HG02588 (cell line): Measurements from ENCODE around the gene INTS1.
A peak's percentile ranks its signal among the peaks of the same experiment; 100 is the strongest.

ENCODE experiments used
- ATAC-seq: cut with Tn5 transposase; IDR thresholded peaks from one replicate; pipeline ENCODE4 v1.9.1; 2021; ENCODE audit warnings: mild to moderate bottlenecking, moderate library complexity; ENCODE audit not compliant: unreplicated experiment

Gene INTS1, protein sequence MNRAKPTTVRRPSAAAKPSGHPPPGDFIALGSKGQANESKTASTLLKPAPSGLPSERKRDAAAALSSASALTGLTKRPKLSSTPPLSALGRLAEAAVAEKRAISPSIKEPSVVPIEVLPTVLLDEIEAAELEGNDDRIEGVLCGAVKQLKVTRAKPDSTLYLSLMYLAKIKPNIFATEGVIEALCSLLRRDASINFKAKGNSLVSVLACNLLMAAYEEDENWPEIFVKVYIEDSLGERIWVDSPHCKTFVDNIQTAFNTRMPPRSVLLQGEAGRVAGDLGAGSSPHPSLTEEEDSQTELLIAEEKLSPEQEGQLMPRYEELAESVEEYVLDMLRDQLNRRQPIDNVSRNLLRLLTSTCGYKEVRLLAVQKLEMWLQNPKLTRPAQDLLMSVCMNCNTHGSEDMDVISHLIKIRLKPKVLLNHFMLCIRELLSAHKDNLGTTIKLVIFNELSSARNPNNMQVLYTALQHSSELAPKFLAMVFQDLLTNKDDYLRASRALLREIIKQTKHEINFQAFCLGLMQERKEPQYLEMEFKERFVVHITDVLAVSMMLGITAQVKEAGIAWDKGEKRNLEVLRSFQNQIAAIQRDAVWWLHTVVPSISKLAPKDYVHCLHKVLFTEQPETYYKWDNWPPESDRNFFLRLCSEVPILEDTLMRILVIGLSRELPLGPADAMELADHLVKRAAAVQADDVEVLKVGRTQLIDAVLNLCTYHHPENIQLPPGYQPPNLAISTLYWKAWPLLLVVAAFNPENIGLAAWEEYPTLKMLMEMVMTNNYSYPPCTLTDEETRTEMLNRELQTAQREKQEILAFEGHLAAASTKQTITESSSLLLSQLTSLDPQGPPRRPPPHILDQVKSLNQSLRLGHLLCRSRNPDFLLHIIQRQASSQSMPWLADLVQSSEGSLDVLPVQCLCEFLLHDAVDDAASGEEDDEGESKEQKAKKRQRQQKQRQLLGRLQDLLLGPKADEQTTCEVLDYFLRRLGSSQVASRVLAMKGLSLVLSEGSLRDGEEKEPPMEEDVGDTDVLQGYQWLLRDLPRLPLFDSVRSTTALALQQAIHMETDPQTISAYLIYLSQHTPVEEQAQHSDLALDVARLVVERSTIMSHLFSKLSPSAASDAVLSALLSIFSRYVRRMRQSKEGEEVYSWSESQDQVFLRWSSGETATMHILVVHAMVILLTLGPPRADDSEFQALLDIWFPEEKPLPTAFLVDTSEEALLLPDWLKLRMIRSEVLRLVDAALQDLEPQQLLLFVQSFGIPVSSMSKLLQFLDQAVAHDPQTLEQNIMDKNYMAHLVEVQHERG (N-terminal part only)

GRCh38 chr7:1503816-1504775 is at the start of gene INTS1:
INTS1 (minus strand) TSS chr7:1504389; CDS start chr7:1503960, 429 bp downstream.
- ATAC-seq: peak; percentile 78

- ATAC-seq: no peak
Observed at GRCh38 chr7:1553512-1554210, 49.5 kb upstream of the INTS1 start.

GRCh38 chr7:1552200-1552599 is 48.0 kb upstream of the INTS1 start:
- ATAC-seq: no peak

GRCh38 chr7:1550846-1551155 is 46.6 kb upstream of the INTS1 start:
- no peak for ATAC-seq

DNA sequence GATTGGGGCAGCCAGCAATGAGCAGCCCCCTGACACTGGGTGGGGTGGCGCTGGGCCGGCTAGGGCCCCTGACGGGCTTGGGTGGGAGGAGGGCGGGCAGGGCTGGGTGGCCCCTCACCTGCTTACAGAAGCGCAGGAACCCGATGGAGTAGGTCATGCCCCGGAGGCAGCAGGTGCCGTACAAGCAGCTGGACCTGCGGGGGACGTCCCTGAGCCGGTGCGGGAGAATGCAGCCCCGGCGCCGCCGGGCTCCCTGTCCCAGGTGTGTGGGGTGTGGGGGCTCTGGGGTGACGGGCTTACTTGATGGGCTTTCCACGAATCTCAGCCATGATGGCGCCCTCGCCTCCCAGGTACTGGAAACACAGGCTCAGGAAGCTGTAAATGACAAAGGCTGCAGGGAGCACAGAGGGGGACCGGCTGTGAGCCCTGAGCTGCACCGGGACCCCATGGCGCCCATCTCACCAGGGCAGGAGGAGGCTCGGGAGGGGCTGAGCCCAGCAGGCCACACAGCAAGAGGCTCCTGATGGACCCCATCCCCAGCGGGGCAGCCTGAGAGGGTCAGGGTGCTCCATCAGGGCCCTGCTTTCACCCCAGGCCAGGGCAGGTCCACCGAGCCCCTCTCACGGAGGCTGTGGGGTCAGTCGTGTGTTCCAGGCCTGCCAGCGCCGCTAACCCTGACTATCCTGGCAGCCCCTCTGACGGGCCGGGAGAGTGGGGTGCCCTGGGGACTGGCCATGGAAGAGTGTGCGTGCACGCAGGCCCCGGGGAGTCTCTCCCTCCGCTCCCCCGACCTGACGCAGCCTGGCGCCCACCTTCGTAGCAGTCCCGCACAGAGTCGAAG is 46.0 kb upstream of the INTS1 start:
- ATAC-seq: no peak

DNA sequence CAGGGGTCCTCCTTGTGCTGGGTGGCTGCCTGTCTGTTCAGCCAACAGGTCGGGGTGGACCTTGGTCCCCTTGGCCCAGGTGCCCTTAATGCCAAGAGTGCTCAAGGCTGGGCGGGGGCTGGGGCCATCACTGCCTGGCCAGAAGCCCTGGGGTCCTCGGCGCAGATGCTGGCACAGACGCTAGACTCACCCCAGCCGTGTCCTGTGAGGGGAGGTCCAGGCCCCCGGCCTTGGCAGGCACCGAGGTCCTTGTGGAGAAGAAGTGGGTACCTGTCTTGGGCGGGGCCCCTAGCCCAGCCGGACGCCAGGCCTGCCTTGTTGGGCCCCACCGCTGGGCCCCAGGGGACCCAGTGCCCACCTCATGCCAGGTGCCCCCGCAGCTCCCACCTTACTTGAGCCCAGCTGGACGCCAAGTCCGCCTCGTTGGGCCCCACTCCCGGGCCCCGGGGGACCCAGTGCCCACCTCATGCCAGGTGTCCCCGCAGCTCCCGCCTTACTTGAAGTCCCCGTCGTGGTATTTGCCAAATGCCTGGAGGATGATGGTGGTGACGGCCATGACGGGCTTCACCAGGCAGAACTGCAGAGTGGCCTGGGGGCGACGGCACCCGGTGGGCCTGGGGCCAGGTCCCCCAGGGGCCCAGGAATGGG is 45.3 kb upstream of the INTS1 start:
- no peak for ATAC-seq

- ATAC-seq: no peak
Observed at GRCh38 chr7:1548944-1549343, 44.8 kb upstream of the INTS1 start.

GRCh38 chr7:1548438-1548831 is 44.2 kb upstream of the INTS1 start:
- no peak for ATAC-seq

DNA sequence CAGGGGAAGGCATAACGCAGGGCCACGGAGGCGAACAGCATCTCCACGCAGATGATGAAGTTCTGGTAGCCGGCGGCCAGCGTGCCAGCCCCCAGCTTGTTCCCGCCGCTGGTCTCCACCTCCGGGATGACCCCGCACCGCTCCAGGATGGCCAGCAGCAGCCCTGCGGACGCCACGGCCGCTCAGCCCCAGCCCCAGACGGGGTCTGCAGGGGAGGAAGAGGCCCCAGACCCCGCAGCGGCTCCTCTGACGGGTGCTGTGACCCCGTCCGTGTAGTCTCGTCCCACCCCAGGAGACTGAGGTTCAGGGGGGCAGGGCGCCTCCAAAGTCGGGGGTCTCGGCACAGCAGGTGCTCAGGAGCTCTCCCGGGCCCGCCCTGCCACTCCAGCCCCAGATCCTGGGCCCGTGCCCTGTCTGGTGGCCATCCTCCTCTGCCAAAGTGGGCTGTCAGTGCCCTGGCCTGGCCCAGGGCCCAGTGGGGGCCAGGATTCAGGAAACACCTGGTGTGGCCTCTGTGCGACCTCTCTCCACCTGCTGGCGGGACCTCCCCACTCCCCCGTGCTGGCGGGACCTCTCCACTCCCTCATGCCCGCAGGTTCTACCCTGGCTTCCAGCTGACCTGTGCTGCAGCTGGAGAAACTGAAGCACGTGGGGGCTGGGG is 43.7 kb upstream of the INTS1 start:
- no peak for ATAC-seq

DNA sequence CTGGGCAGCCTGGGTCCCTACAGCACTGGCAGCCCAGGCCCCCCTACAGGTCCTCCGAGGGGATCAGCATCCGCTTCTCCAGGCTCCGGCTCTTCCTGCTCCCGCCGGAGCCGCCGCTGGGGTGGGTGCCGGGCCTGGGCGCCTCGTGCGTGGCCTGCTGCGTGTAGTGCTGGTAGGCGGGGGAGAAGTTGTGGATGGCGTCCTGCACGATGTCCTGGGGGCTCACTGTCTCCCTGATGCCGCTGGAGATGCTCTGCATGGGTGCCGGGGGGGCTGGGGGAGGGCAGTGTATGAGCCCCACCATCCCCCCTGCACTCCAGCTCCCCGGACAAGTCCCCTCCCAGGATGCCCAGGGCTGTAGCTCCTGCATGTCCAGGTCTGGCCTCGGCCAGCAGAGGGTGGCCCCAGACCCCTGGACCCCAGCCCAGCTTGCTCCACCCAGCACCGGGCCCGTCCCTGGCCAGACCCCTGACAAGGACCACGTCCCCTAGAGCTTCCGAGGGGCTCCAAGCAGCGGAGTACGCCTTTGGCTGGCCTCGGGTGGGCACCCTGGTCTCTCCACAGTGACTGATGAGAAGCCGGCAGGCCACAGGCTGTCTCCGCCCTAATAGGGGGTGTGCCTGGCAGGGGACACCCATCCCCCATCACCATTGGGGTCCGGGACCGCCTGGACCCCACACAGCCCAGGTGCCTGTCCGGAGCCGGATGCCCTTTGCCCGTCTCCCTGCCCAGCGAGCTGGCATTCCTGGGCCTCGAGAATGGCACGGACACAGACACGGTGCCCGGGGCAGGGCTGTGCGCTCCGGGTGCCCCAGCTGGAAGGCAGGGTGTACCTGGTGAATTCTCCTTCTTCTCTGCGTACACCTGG is 43.0 kb upstream of the INTS1 start:
- ATAC-seq: no peak

GRCh38 chr7:1546274-1546908 is 42.2 kb upstream of the INTS1 start:
- no peak for ATAC-seq

DNA sequence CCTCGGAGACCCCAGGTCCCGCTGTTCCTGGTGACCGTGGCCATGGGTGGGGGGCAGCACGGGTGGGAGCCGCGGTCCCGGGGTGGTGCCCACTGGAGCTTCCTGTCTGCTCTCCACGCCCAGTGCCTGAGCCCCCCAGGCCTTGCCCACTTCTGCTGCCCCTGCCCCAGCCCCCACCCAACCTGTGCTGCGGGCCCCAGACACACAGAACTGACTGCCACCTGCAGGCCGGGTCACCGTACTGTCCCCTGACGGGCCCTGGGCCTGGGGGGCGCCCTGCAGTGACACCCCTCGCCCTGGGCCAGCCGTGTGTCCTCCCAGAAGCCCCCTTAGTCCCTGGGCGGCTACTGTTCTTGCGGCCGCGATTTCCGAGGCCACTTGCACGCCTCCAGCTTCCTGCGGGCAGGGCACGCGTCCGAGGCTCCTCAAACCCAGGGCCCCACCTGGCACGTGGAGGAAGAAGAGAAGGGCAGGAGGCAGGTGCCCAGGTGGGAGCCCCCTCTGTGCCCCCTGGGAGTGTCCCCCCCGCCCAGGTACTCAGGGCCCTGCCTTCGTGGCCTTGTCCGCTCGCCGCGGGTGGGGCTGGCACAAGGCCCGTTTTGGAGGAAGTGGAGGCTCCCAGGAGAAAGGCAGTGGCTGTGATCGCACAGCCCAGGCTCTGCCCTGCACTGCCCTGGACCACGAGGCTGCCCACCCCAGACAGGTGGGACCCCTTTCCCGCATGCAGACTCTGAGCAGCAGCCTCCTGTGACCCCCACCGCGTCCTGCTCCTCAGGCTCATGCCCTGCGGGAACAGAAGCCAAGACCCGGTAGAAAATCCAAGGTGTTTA is 41.4 kb upstream of the INTS1 start:
- ATAC-seq: no peak

GRCh38 chr7:1544896-1545416 is 40.8 kb upstream of the INTS1 start:
- no peak for ATAC-seq

DNA sequence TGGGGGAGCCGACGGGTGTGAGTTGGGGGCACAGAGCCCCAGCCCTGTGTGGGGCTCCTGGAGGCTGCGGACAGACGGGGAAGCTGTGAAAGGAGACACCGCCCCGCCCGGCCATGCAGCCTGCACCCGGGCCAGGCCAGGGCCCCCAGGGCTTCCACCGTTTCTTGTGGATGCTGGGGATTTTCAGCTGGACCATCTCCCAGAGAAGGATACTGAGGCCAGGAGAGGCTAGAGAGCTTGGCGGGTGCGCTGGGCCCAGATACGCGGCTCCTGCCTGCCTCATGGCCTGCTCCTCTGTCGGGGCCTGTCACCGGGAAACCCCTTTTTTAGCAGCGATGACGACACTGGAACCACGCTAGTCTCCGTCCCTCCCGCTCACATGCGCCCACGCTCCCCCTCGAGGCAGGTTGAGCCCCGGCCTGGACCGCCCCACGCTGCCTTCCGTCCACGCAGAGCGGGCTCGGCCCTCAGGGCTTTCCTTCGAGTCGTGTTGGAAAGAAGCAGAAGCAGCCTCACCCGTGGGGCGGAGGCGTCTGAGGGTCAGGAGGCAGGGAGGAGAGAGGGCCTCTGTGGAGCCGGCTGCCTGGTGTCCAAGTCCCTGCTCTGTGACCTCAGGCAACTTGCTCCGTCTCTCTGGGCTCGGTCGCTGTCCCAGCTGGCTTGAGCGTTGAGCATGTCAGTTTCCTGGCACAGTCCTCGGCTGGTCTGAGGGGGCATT is 40.1 kb upstream of the INTS1 start:
- ATAC-seq: no peak

DNA sequence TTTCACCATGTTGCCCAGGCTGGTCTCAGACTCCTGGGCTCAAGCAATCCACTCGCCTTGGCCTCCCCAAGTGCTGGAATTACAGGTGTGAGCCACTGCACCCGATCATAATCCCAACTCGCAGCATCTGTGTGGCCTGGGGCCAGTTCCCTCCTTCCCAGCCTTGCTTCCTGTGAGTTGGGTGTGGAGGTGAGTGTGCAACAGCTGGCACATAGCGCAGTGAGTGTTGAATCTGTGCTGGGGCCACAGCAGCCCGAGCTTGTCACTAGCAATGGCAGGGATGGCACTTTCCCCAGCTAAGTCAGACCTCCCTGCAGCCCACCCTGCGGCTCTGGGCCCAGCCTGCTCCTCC is 39.6 kb upstream of the INTS1 start:
- no peak for ATAC-seq
